Hepatocyte (in vitro differentiated cells): Measurements from ENCODE around the gene COL17A1.

Experiments used
- CTCF ChIP-seq: fragments of 200-600 bp; sonication (generic); IDR thresholded peaks from 2 replicates; pipeline ENCODE4 v1.5.1; 2016; ENCODE audit warnings: antibody characterized with exemption, mild to moderate bottlenecking; ENCODE audit not compliant: poor library complexity
- EZH2 ChIP-seq: fragments of 200-600 bp; sonication (generic); IDR thresholded peaks from 2 replicates; pipeline ENCODE4 v1.6.1; 2016; ENCODE audit warnings: antibody characterized with exemption, mild to moderate bottlenecking, borderline replicate concordance
- EZH2phosphoT487 ChIP-seq: fragments of 200-600 bp; sonication (generic); IDR thresholded peaks from one replicate; pipeline ENCODE4 v1.6.1; 2018; ENCODE audit warnings: antibody characterized with exemption, mild to moderate bottlenecking, low read depth, moderate library complexity; ENCODE audit not compliant: unreplicated experiment, severe bottlenecking

GRCh38 chr10:104090611-104091010 is 4.9 kb upstream of the COL17A1 start:
- TF ChIP-seq EZH2phosphoT487 (no peak), CTCF (no peak), EZH2 (no peak)
